ENCODE results near the gene PITPNB.

- TF ChIP-seq, protein P1, sequence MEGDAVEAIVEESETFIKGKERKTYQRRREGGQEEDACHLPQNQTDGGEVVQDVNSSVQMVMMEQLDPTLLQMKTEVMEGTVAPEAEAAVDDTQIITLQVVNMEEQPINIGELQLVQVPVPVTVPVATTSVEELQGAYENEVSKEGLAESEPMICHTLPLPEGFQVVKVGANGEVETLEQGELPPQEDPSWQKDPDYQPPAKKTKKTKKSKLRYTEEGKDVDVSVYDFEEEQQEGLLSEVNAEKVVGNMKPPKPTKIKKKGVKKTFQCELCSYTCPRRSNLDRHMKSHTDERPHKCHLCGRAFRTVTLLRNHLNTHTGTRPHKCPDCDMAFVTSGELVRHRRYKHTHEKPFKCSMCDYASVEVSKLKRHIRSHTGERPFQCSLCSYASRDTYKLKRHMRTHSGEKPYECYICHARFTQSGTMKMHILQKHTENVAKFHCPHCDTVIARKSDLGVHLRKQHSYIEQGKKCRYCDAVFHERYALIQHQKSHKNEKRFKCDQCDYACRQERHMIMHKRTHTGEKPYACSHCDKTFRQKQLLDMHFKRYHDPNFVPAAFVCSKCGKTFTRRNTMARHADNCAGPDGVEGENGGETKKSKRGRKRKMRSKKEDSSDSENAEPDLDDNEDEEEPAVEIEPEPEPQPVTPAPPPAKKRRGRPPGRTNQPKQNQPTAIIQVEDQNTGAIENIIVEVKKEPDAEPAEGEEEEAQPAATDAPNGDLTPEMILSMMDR (IDR thresholded peaks at IDR 0.05): no peak
- TF ChIP-seq EP300 (IDR thresholded peaks at IDR 0.05) (peak in 1 of 2 donors; percentile 37), POLR2A (IDR thresholded peaks at IDR 0.05) (no peak)
Observed at GRCh38 chr22:27853424-27853823, 65.6 kb downstream of the PITPNB start.
